PC-9 (cell line): ENCODE data around the gene AOPEP. TPM values are rescaled to one million over a fixed set of nuclear protein-coding genes. Genes with fewer than 3 reads are reported as not detected.

Source experiments
- BruUV-seq: library from RNA; stranded (reverse); fragments of 400-500 nt; replicated peaks from 2 replicates; lab custom pipeline; 2021; lab: Mats Ljungman, UMichigan
- CTCF ChIA-PET: fragments of 300-600 bp; sonication (Branson Sonifier 250); formaldehyde crosslinking; loops from one replicate; lab custom pipeline; 2022; ENCODE audit warnings: antibody characterized with exemption; lab: Charles Lee
- POLR2A ChIA-PET: fragments of 300-600 bp; sonication (Branson Sonifier 250); formaldehyde crosslinking; loops from one replicate; lab custom pipeline; 2022; ENCODE audit warnings: antibody characterized with exemption; ENCODE audit not compliant: unreplicated experiment; lab: Charles Lee
- DNase-seq, 2 experiments: peaks; one replicate each; pipeline versions ENCODE4 v3.0.0 to v3.0.0-alpha.2; 2015 to 2022; ENCODE audit warnings: mixed read lengths in 1 of 2
- H2AFZ ChIP-seq: fragments of 200-600 bp; sonication (generic); 2 replicates; pipeline ENCODE4 v1.8.1; 2017; ENCODE audit warnings: antibody characterized with exemption
- H3F3A ChIP-seq: fragments of 200-600 bp; sonication (generic); 2 replicates; pipeline ENCODE4 v1.8.1; 2017; ENCODE audit warnings: antibody characterized with exemption, mild to moderate bottlenecking, low read depth; ENCODE audit not compliant: insufficient read depth
- H3K27ac ChIP-seq: fragments of 200-600 bp; sonication (generic); 2 replicates; pipeline ENCODE4 v1.6.1; 2016; ENCODE audit warnings: mixed run types
- H3K27me3 ChIP-seq: fragments of 200-600 bp; sonication (generic); 2 replicates; pipeline ENCODE4 v1.6.1; 2016; ENCODE audit warnings: low read depth, mixed run types; ENCODE audit not compliant: insufficient read depth
- H3K36me3 ChIP-seq: fragments of 200-600 bp; sonication (generic); 2 replicates; pipeline ENCODE4 v1.6.1; 2016; ENCODE audit warnings: low read depth, mixed run types
- H3K4me1 ChIP-seq: fragments of 200-600 bp; sonication (generic); replicated peaks from 2 replicates; pipeline ENCODE4 v1.6.1; 2016; ENCODE audit warnings: mixed run types; ENCODE audit not compliant: insufficient read depth
- H3K4me2 ChIP-seq: fragments of 200-600 bp; sonication (generic); 2 replicates; pipeline ENCODE4 v1.6.1; 2017; ENCODE audit warnings: mixed run types
- H3K4me3 ChIP-seq: fragments of 200-600 bp; sonication (generic); 2 replicates; pipeline ENCODE4 v1.6.1; 2016; ENCODE audit warnings: mixed run types
- H3K79me2 ChIP-seq: fragments of 200-600 bp; sonication (generic); 2 replicates; pipeline ENCODE4 v1.6.1; 2017; ENCODE audit warnings: low read depth, mixed run types
- H3K9me2 ChIP-seq: fragments of 200-600 bp; sonication (generic); 2 replicates; pipeline ENCODE4 v1.8.1; 2017; ENCODE audit warnings: mild to moderate bottlenecking; ENCODE audit not compliant: insufficient read depth
- H3K9me3 ChIP-seq: fragments of 200-600 bp; sonication (generic); 2 replicates; pipeline ENCODE4 v1.8.1; 2016; ENCODE audit warnings: low read depth; ENCODE audit not compliant: insufficient read depth
- H4K20me1 ChIP-seq: fragments of 200-600 bp; sonication (generic); 2 replicates; pipeline ENCODE4 v1.8.1; 2017; ENCODE audit not compliant: insufficient read depth
- CTCF ChIP-seq: fragments of 200-600 bp; sonication (generic); conservative IDR thresholded peaks from 2 replicates; pipeline ENCODE4 v1.6.1; 2017; ENCODE audit warnings: mixed run types, antibody characterized with exemption, mild to moderate bottlenecking, moderate library complexity
- EZH2 ChIP-seq: fragments of 200-600 bp; sonication (generic); IDR thresholded peaks from 2 replicates; pipeline ENCODE4 v1.8.0; 2017; ENCODE audit warnings: antibody characterized with exemption, low read depth
- intact Hi-C: fragments of 100-400 bp; cut with micrococcal nuclease; formaldehyde crosslinking; loops from one replicate; pipeline ENCODE4 v1.10.0; 2022; ENCODE audit not compliant: unreplicated experiment
- total RNA-seq: library from RNA; stranded (reverse); gene quantifications from 2 replicates; pipeline ENCODE4 v1.2.3, GENCODE V29; 2021

Gene AOPEP
- total RNA-seq, 1 experiment from 2014 or later, result 90.0 TPM

- BruUV-seq, result no TSS peak
- TF ChIP-seq CTCF (no peak), EZH2 (no peak)
- 0 out of 2 replicates have a peak overlapping the region, but pooled peaks have one; percentile 31 for H3K27ac ChIP-seq
- peaks cover 27% of the 10 kb centered on the region for H3K4me1 ChIP-seq
- ChIA-PET POLR2A (no interaction called here), CTCF (interaction anchor here (0.6 kb wide), 1 partner anchor 142 kb away, joined by 4 read pairs; no protein-coding TSS in a partner anchor)
- H3K4me3 ChIP-seq, result no peak overlapping the region
- H3K4me2 ChIP-seq, result no peak overlapping the region
- H3K27me3 ChIP-seq, result no peaks in the 10 kb centered on the region
- DNase-seq, result no peak
- intact Hi-C loops, result loop anchor here (5.0 kb wide), 1 partner anchor 254 kb away; no protein-coding TSS in a partner anchor
- no peak overlapping the region for H2AFZ ChIP-seq
- H3K9me2 ChIP-seq, result no peaks in the 10 kb centered on the region
- peaks cover 63% of the 10 kb centered on the region for H4K20me1 ChIP-seq
- H3K9me3 ChIP-seq, result no peaks in the 10 kb centered on the region
- H3K36me3 ChIP-seq, result peaks cover 42% of the 10 kb centered on the region
- peaks cover 40% of the 10 kb centered on the region for H3F3A ChIP-seq
- H3K79me2 ChIP-seq, result peaks cover 94% of the 10 kb centered on the region
These were observed 310.2 kb downstream of the AOPEP start for GRCh38 chr9:95036676-95037075.

- no peaks in the 10 kb centered on the region for H3K27me3 ChIP-seq
- H4K20me1 ChIP-seq, result peaks cover 57% of the 10 kb centered on the region
- peak overlapping the region; percentile 11; the same call in 1 of the 2 replicates for H3K27ac ChIP-seq
- no peak overlapping the region for H3K4me3 ChIP-seq
- H3K79me2 ChIP-seq, result peaks cover 90% of the 10 kb centered on the region
- H2AFZ ChIP-seq, result no peak overlapping the region
- H3K4me1 ChIP-seq, result peaks cover 27% of the 10 kb centered on the region
- H3K9me2 ChIP-seq, result no peaks in the 10 kb centered on the region
- no peak overlapping the region for H3K4me2 ChIP-seq
- ChIA-PET CTCF (no interaction called here), POLR2A (interaction anchor here (0.6 to 0.7 kb wide), 3 partner anchors 34 to 116 kb away, joined by 4 read pairs; no protein-coding TSS in a partner anchor)
- no TSS peak for BruUV-seq
- intact Hi-C loops, result loop anchor here (5.0 kb wide), 1 partner anchor 256 kb away; no protein-coding TSS in a partner anchor
- H3K36me3 ChIP-seq, result peaks cover 39% of the 10 kb centered on the region
- no peak for TF ChIP-seq EZH2
- no peak for TF ChIP-seq CTCF
- peaks cover 42% of the 10 kb centered on the region for H3F3A ChIP-seq
- H3K9me3 ChIP-seq, result no peaks in the 10 kb centered on the region
- DNase-seq, result peak; percentile 44 to 67
These were observed 311.5 kb downstream of the AOPEP start for GRCh38 chr9:95037789-95038521.

- H3K4me3 ChIP-seq, result no peak overlapping the region
- peaks cover 52% of the 10 kb centered on the region for H4K20me1 ChIP-seq
- POLR2A ChIA-PET, result interaction anchor here (0.7 kb wide), 2 partner anchors 35 to 54 kb away, joined by 4 read pairs; no protein-coding TSS in a partner anchor
- H3K4me2 ChIP-seq, result no peak overlapping the region
- BruUV-seq, result no TSS peak
- intact Hi-C loops, result loop anchor here (5.0 kb wide), 1 partner anchor 256 kb away; no protein-coding TSS in a partner anchor
- no peaks in the 10 kb centered on the region for H3K27me3 ChIP-seq
- TF ChIP-seq EZH2 (no peak), CTCF (no peak)
- no peaks in the 10 kb centered on the region for H3K9me2 ChIP-seq
- CTCF ChIA-PET, result no interaction called here
- H3F3A ChIP-seq, result peaks cover 48% of the 10 kb centered on the region
- H3K4me1 ChIP-seq, result peaks cover 27% of the 10 kb centered on the region
- H3K27ac ChIP-seq, result no peak overlapping the region
- no peaks in the 10 kb centered on the region for H3K9me3 ChIP-seq
- no peak overlapping the region for H2AFZ ChIP-seq
- H3K36me3 ChIP-seq, result peaks cover 37% of the 10 kb centered on the region
- no peak for DNase-seq
- peaks cover 88% of the 10 kb centered on the region for H3K79me2 ChIP-seq
These were observed 312.2 kb downstream of the AOPEP start for GRCh38 chr9:95038666-95039065.
